Thoracic aorta (tissue), 2 donors: ENCODE measurements around the gene URB2. TPM values are rescaled to one million over a fixed set of nuclear protein-coding genes. Genes with fewer than 3 reads are reported as not detected.

Experiments used
- ATAC-seq: fragments of 150-250 bp; one replicate; pipeline ENCODE4 v1.8.0; 2017; ENCODE audit warnings: low read depth; ENCODE audit not compliant: insufficient number of reproducible peaks, low FRiP score
- DNase-seq: peaks from one replicate; pipeline ENCODE4 v3.0.0-alpha.2; 2020; ENCODE audit warnings: low spot score
- H3K27ac ChIP-seq, 2 donors: fragments of 200-600 bp; sonication (generic); 1 replicate in 1 of 2; 2 replicates in 1 of 2; pipeline ENCODE4 v1.5.1; 2016; ENCODE audit warnings: mild to moderate bottlenecking in 2 of 2, moderate library complexity in 2 of 2
- H3K27me3 ChIP-seq: fragments of 200-600 bp; sonication (generic); replicated peaks from 2 replicates; pipeline ENCODE4 v1.6.0; 2016; ENCODE audit warnings: mild to moderate bottlenecking; ENCODE audit not compliant: insufficient read depth
- H3K36me3 ChIP-seq: fragments of 200-600 bp; sonication (generic); one replicate; pipeline ENCODE4 v1.5.1; 2016
- H3K4me1 ChIP-seq, 2 donors: fragments of 200-600 bp; sonication (generic); 1 replicate in 1 of 2; 2 replicates in 1 of 2; pipeline versions ENCODE4 v1.5.1 to v1.6.0; 2016; ENCODE audit warnings: low read depth in 2 of 2, mild to moderate bottlenecking in 1 of 2; ENCODE audit not compliant: control insufficient read depth in 1 of 2
- H3K4me3 ChIP-seq: fragments of 200-600 bp; sonication (generic); 2 replicates; pipeline ENCODE4 v1.5.1; 2016; ENCODE audit warnings: mild to moderate bottlenecking
- H3K9me3 ChIP-seq: fragments of 200-600 bp; sonication (generic); 2 replicates; pipeline ENCODE4 v1.5.1; 2016
- total RNA-seq, 2 donors: library from RNA; depleted of rRNA; stranded (reverse); fragments of >200 nt; gene quantifications; one replicate each; pipeline versions ENCODE4 v1.1.0 to v1.2.3, GENCODE V29; 2016
- TF ChIP-seq, protein P1 (sequence below): fragments of 200-600 bp; sonication (generic); IDR thresholded peaks from one replicate; pipeline ENCODE4 v1.5.1; 2019; ENCODE audit warnings: antibody characterized with exemption

URB2 gene
- total RNA-seq, 2 donors from 2014 or later, result 8.5 to 26.9 TPM

GRCh38 chr1:229661897-229662296 is 35.9 kb downstream of the URB2 start:
- DNase-seq (no peak), ATAC-seq (no peak)
- Histone ChIP-seq H3K4me1 (peaks cover 0 to 12% of the 10 kb centered on the region in 2 donors), H3K4me3 (no peak overlapping the region), H3K27me3 (no peaks in the 10 kb centered on the region), H3K27ac (no peak overlapping the region), H3K36me3 (no peaks in the 10 kb centered on the region), H3K9me3 (no peaks in the 10 kb centered on the region)
- TF ChIP-seq, protein P1, sequence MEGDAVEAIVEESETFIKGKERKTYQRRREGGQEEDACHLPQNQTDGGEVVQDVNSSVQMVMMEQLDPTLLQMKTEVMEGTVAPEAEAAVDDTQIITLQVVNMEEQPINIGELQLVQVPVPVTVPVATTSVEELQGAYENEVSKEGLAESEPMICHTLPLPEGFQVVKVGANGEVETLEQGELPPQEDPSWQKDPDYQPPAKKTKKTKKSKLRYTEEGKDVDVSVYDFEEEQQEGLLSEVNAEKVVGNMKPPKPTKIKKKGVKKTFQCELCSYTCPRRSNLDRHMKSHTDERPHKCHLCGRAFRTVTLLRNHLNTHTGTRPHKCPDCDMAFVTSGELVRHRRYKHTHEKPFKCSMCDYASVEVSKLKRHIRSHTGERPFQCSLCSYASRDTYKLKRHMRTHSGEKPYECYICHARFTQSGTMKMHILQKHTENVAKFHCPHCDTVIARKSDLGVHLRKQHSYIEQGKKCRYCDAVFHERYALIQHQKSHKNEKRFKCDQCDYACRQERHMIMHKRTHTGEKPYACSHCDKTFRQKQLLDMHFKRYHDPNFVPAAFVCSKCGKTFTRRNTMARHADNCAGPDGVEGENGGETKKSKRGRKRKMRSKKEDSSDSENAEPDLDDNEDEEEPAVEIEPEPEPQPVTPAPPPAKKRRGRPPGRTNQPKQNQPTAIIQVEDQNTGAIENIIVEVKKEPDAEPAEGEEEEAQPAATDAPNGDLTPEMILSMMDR, result no peak

- Histone ChIP-seq H3K4me1 (peaks cover 0 to 16% of the 10 kb centered on the region in 2 donors), H3K27ac (no peak overlapping the region), H3K4me3 (no peak overlapping the region), H3K36me3 (no peaks in the 10 kb centered on the region), H3K27me3 (no peaks in the 10 kb centered on the region), H3K9me3 (no peaks in the 10 kb centered on the region)
- TF ChIP-seq, protein P1, result no peak
- DNase-seq (no peak), ATAC-seq (no peak)
Observed at GRCh38 chr1:229664133-229664689, 38.2 kb downstream of the URB2 start.

DNA sequence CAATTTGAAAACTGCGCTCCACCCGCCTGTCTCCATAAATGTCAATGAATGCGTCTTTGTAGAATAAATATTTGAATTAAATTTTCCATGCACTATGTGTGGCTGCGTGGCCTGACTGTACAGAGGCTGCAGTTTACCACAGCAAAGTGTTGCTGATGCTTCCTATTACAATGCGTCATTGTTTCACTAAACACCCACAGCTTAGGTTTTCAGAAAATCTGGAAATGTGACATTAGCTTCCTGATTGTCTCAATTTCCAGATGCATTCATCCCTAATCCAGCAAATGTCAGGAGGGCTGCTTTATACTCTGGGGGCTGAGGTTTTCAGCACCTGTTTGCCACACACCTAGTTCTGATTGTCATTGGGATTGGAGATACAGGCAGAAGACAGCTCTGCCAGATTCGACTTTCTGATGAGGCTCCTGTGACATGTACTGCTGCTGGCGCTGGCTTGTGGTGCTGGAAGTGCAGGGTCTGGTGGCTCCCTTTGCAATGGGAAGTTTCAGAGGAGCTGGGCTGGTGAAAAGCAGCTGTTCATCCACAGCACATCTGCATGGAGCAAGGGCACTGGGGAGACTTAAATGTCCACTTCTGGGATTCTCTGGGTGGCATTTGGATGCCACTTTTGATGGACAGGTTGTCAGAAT is 40.0 kb downstream of the URB2 start:
- Histone ChIP-seq H3K27me3 (no peaks in the 10 kb centered on the region), H3K9me3 (no peaks in the 10 kb centered on the region), H3K36me3 (no peaks in the 10 kb centered on the region), H3K4me3 (no peak overlapping the region), H3K4me1 (peaks cover 0 to 17% of the 10 kb centered on the region in 2 donors), H3K27ac (no peak overlapping the region)
- ATAC-seq (no peak), DNase-seq (no peak)
- TF ChIP-seq, protein P1, result no peak

GRCh38 chr1:229666585-229666984 is 40.5 kb downstream of the URB2 start:
- Histone ChIP-seq H3K27ac (no peak overlapping the region), H3K36me3 (no peaks in the 10 kb centered on the region)
- DNase-seq, result no peak

GRCh38 chr1:229669333-229669732 is 43.3 kb downstream of the URB2 start:
- Histone ChIP-seq H3K4me3 (no peak overlapping the region), H3K36me3 (no peaks in the 10 kb centered on the region), H3K27me3 (no peaks in the 10 kb centered on the region), H3K9me3 (no peaks in the 10 kb centered on the region), H3K27ac (no peak overlapping the region), H3K4me1 (peaks cover 0 to 8% of the 10 kb centered on the region in 2 donors)
- no peak for DNase-seq
- TF ChIP-seq, protein P1, result no peak
- no peak for ATAC-seq

More at GRCh38 chr1:229666585-229666984, 40.5 kb downstream of the URB2 start:
- no peak for ATAC-seq
- TF ChIP-seq, protein P1, result no peak
- H3K4me3 ChIP-seq, result no peak overlapping the region
- no peaks in the 10 kb centered on the region for H3K27me3 ChIP-seq
- H3K4me1 ChIP-seq, result peaks cover 0 to 12% of the 10 kb centered on the region in 2 donors
- no peaks in the 10 kb centered on the region for H3K9me3 ChIP-seq
